Measurements from ENCODE around the gene SETX.

DNA sequence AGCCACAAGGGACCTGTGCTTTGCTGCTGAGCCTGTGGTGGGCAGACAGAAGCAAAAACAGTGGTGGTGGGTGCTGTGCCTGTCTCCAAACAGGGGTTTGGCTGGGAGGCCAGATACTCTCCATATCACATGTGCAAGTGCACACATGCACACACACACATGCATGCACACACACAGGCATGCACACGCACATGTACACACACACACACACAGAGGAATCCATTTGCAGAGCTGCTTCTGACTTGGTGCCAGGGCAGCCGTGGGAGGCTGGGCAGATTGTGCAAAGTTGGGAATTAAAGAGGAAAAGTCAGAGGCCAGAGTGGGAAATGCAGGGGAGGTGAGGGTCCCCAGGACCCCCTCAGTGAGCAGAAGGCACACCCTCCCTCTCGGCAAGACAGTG is 121.6 kb downstream of the SETX start:
- TF ChIP-seq, protein P1, sequence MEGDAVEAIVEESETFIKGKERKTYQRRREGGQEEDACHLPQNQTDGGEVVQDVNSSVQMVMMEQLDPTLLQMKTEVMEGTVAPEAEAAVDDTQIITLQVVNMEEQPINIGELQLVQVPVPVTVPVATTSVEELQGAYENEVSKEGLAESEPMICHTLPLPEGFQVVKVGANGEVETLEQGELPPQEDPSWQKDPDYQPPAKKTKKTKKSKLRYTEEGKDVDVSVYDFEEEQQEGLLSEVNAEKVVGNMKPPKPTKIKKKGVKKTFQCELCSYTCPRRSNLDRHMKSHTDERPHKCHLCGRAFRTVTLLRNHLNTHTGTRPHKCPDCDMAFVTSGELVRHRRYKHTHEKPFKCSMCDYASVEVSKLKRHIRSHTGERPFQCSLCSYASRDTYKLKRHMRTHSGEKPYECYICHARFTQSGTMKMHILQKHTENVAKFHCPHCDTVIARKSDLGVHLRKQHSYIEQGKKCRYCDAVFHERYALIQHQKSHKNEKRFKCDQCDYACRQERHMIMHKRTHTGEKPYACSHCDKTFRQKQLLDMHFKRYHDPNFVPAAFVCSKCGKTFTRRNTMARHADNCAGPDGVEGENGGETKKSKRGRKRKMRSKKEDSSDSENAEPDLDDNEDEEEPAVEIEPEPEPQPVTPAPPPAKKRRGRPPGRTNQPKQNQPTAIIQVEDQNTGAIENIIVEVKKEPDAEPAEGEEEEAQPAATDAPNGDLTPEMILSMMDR (IDR thresholded peaks at IDR 0.05; ENCODE audit: insufficient read depth, low read length, poor library complexity, severe bottlenecking) = no peak
- TF ChIP-seq EZH2phosphoT487 (conservative IDR thresholded peaks at IDR 0.05; ENCODE audit: low read length) = no peak

Measured in SU-DHL-6 (cell line).